Measurements from ENCODE around the gene CD82. TPM values are rescaled to one million over a fixed set of nuclear protein-coding genes. Genes with fewer than 3 reads are reported as not detected.

The CD82 gene
- total RNA-seq, 1 donor from 2014 or later: 4.4 TPM

GRCh38 chr11:44568331-44568657 lies 2.8 kb downstream of the CD82 start:
- Mint-ChIP-seq H3K36me3 (ENCODE audit: unreplicated experiment) (peaks cover 4% of the 10 kb centered on the region), H3K4me3 (ENCODE audit: unreplicated experiment) (no peak overlapping the region), H3K4me1 (ENCODE audit: low read depth, unreplicated experiment) (peaks cover 13% of the 10 kb centered on the region), H3K27ac (ENCODE audit: unreplicated experiment) (no peak overlapping the region), H3K9me3 (ENCODE audit: unreplicated experiment) (peaks cover 5% of the 10 kb centered on the region), H3K27me3 (ENCODE audit: unreplicated experiment) (peaks cover 5% of the 10 kb centered on the region)
- no peak for DNase-seq
- TF ChIP-seq, protein P1, sequence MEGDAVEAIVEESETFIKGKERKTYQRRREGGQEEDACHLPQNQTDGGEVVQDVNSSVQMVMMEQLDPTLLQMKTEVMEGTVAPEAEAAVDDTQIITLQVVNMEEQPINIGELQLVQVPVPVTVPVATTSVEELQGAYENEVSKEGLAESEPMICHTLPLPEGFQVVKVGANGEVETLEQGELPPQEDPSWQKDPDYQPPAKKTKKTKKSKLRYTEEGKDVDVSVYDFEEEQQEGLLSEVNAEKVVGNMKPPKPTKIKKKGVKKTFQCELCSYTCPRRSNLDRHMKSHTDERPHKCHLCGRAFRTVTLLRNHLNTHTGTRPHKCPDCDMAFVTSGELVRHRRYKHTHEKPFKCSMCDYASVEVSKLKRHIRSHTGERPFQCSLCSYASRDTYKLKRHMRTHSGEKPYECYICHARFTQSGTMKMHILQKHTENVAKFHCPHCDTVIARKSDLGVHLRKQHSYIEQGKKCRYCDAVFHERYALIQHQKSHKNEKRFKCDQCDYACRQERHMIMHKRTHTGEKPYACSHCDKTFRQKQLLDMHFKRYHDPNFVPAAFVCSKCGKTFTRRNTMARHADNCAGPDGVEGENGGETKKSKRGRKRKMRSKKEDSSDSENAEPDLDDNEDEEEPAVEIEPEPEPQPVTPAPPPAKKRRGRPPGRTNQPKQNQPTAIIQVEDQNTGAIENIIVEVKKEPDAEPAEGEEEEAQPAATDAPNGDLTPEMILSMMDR (IDR thresholded peaks at IDR 0.05; ENCODE audit: partially characterized antibody, unreplicated experiment): no peak

GRCh38 chr11:44568658-44569473 lies 3.4 kb downstream of the CD82 start:
- Mint-ChIP-seq H3K27me3 (ENCODE audit: unreplicated experiment) (peaks cover 5% of the 10 kb centered on the region), H3K36me3 (ENCODE audit: unreplicated experiment) (peaks cover 4% of the 10 kb centered on the region), H3K27ac (ENCODE audit: unreplicated experiment) (no peak overlapping the region), H3K4me3 (ENCODE audit: unreplicated experiment) (no peak overlapping the region), H3K9me3 (ENCODE audit: unreplicated experiment) (peaks cover 5% of the 10 kb centered on the region), H3K4me1 (ENCODE audit: low read depth, unreplicated experiment) (peaks cover 13% of the 10 kb centered on the region)
- no peak for DNase-seq
- TF ChIP-seq, protein P1 (IDR thresholded peaks at IDR 0.05; ENCODE audit: partially characterized antibody, unreplicated experiment): no peak

GRCh38 chr11:44570411-44571155 lies 5.1 kb downstream of the CD82 start:
- H3K27me3 Mint-ChIP-seq (ENCODE audit: unreplicated experiment): peaks cover 7% of the 10 kb centered on the region
- H3K4me3 Mint-ChIP-seq (ENCODE audit: unreplicated experiment): no peak overlapping the region
- no peak overlapping the region for H3K27ac Mint-ChIP-seq (ENCODE audit: unreplicated experiment)
- peaks cover 16% of the 10 kb centered on the region for H3K4me1 Mint-ChIP-seq (ENCODE audit: low read depth, unreplicated experiment)
- TF ChIP-seq, protein P1 (IDR thresholded peaks at IDR 0.05; ENCODE audit: partially characterized antibody, unreplicated experiment): no peak
- H3K36me3 Mint-ChIP-seq (ENCODE audit: unreplicated experiment): peaks cover 4% of the 10 kb centered on the region
- peaks cover 8% of the 10 kb centered on the region for H3K9me3 Mint-ChIP-seq (ENCODE audit: unreplicated experiment)
- DNase-seq: no peak

DNA sequence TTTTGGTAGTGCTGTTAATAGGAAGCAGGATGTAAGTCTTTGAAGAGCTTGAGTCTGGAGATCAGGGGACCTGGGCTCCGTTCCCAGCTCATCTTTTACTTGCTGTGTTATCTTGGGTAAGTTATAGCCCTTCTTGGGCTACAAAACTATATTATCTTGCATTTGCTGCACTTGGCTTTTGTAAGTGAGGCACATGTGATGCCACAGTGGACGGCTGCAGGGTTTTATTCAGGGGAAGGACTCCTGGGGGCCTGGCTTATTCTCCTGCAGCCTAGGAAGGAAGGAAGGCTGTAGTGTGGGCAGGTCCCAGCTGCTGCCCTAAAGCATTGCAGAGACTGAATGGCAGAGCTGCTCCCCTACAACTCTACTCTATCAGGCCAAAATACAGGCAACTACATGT lies 6.4 kb downstream of the CD82 start:
- Mint-ChIP-seq H3K27ac (ENCODE audit: unreplicated experiment) (no peak overlapping the region), H3K9me3 (ENCODE audit: unreplicated experiment) (peaks cover 7% of the 10 kb centered on the region), H3K4me3 (ENCODE audit: unreplicated experiment) (no peak overlapping the region), H3K36me3 (ENCODE audit: unreplicated experiment) (peaks cover 4% of the 10 kb centered on the region), H3K4me1 (ENCODE audit: low read depth, unreplicated experiment) (peaks cover 16% of the 10 kb centered on the region), H3K27me3 (ENCODE audit: unreplicated experiment) (peaks cover 7% of the 10 kb centered on the region)
- TF ChIP-seq, protein P1 (IDR thresholded peaks at IDR 0.05; ENCODE audit: partially characterized antibody, unreplicated experiment): no peak
- DNase-seq: no peak

- Mint-ChIP-seq H3K4me1 (ENCODE audit: low read depth, unreplicated experiment) (peaks cover 16% of the 10 kb centered on the region), H3K27ac (ENCODE audit: unreplicated experiment) (no peak overlapping the region)
These were observed 7.0 kb downstream of the CD82 start for GRCh38 chr11:44572436-44572835.

More at GRCh38 chr11:44572436-44572835, 7.0 kb downstream of the CD82 start:
- peaks cover 4% of the 10 kb centered on the region for H3K36me3 Mint-ChIP-seq (ENCODE audit: unreplicated experiment)
- no peak for DNase-seq
- TF ChIP-seq, protein P1 (IDR thresholded peaks at IDR 0.05; ENCODE audit: partially characterized antibody, unreplicated experiment): no peak
- peaks cover 6% of the 10 kb centered on the region for H3K9me3 Mint-ChIP-seq (ENCODE audit: unreplicated experiment)
- peaks cover 7% of the 10 kb centered on the region for H3K27me3 Mint-ChIP-seq (ENCODE audit: unreplicated experiment)
- H3K4me3 Mint-ChIP-seq (ENCODE audit: unreplicated experiment): no peak overlapping the region

Measured in glutamatergic neuron (in vitro differentiated cells).